Neutrophil (primary cell): ENCODE results near the gene MALL.
"Not testable (repeated sequence)": the region's sequence is repeated elsewhere in the genome, so short reads cannot be mapped to it uniquely, and the experiment has no call there.

Source experiments
- H3K27ac ChIP-seq: fragments of 200-600 bp; sonication (generic); 2 replicates; pipeline ENCODE4 v1.5.1; 2016; ENCODE audit warnings: mild to moderate bottlenecking, moderate library complexity
- H3K27me3 ChIP-seq: fragments of 200-600 bp; sonication (generic); 2 replicates; pipeline ENCODE4 v1.6.0; 2016; ENCODE audit warnings: mild to moderate bottlenecking
- H3K36me3 ChIP-seq: fragments of 200-600 bp; sonication (generic); 2 replicates; pipeline ENCODE4 v1.5.1; 2017
- H3K4me1 ChIP-seq, 2 experiments: fragments of 200-600 bp in 1 of 2; sonication (generic) in 1 of 2; 1 replicate in 1 of 2; 2 replicates in 1 of 2; pipeline versions ENCODE4 v1.5.1 to v1.6.1; 2013 to 2016; ENCODE audit warnings: low read depth in 1 of 2, low read length in 1 of 2, mild to moderate bottlenecking in 1 of 2, moderate library complexity in 1 of 2; ENCODE audit not compliant: control insufficient read depth in 1 of 2, insufficient read depth in 1 of 2
- H3K4me3 ChIP-seq, 2 experiments: fragments of 200-600 bp in 1 of 2; sonication (generic) in 1 of 2; 1 replicate in 1 of 2; 2 replicates in 1 of 2; pipeline ENCODE4 v1.5.1; 2013 to 2016; ENCODE audit warnings: low read depth in 1 of 2, low read length in 1 of 2, mild to moderate bottlenecking in 1 of 2, moderate library complexity in 1 of 2
- H3K9me3 ChIP-seq: fragments of 200-600 bp; sonication (generic); 2 replicates; pipeline ENCODE4 v1.5.1; 2016
- TF ChIP-seq, protein P1 (sequence below): fragments of 200-600 bp; sonication (generic); IDR thresholded peaks from 2 replicates; pipeline ENCODE4 v1.5.1; 2016; ENCODE audit warnings: antibody characterized with exemption

The MALL gene

DNA sequence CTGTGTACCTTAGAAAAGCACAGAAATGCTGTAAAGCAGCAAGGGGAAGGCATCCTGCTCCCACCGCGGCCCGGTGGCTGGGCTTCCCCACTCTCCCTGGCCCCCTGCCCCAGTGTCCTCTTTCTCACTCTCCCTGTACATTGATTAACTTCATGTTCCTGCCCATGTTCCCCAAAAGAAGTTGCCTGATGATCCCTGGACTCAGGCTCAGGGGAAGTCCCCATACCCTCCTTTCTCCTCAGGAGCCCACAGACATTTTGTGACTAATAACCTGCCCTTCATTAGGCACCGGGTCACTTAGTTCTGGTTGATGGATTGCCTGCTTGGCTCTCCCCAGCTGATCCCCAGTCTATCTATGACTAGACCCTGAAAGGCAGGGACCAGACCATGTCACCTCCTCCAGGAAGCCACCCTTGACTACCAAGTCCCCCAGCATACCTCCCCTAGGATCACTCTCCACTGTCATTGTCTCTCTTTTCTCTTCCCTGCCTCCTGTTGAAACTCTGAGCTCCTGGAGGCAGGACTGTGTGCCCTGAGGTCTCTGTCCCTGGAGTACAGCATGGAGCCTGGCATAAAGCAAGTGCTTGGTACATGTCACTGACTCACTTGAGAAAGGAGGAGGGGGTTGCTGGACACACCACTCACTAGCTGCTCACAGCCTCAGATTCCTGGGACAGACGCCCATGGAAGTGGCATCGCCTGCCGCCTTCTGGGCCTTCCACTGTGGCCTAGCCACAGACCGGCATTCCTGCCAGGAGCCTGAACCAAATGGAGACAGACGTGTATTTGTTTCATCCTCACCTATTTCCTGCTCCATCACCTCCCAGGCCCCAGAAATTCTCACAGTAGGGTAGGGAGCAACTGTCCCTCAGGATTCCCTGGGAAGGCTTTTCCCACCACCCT, 13.5 kb downstream of the MALL start:
- H3K4me3 ChIP-seq = no peak overlapping the region
- no peak overlapping the region for H3K27ac ChIP-seq
- no peaks in the 10 kb centered on the region for H3K36me3 ChIP-seq

DNA sequence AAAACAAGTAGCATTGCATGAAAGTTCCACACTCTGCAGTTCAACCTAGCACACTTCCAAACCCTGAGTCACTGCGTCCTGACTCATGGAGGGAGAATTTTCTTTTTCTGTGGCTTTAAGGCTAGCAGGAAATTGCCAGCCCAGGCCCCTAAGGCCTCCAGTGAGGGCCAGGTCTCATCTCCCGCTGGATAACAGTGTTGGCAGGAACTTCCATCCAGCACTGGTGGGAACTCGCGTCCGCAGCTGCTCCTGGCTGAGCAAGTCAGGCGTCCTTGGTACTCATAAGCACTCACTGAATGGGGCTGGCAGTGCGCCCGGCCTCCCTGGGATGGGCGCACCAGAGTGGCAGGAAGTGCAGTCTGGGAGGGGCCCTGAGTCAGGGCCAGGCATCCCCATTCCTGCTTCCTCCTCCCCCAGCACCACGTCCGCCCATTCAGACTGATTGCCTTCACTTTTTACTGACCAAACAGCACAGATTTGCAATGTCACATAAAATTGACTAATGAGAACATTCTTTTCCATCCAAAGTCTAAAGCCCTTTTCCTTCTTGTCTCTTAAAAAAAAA, 14.3 kb downstream of the MALL start:
- Histone ChIP-seq H3K4me1 (no peaks in the 10 kb centered on the region), H3K36me3 (no peaks in the 10 kb centered on the region), H3K9me3 (no peaks in the 10 kb centered on the region), H3K27ac (no peak overlapping the region), H3K27me3 (peaks cover 12% of the 10 kb centered on the region), H3K4me3 (no peak overlapping the region)
- TF ChIP-seq, protein P1, sequence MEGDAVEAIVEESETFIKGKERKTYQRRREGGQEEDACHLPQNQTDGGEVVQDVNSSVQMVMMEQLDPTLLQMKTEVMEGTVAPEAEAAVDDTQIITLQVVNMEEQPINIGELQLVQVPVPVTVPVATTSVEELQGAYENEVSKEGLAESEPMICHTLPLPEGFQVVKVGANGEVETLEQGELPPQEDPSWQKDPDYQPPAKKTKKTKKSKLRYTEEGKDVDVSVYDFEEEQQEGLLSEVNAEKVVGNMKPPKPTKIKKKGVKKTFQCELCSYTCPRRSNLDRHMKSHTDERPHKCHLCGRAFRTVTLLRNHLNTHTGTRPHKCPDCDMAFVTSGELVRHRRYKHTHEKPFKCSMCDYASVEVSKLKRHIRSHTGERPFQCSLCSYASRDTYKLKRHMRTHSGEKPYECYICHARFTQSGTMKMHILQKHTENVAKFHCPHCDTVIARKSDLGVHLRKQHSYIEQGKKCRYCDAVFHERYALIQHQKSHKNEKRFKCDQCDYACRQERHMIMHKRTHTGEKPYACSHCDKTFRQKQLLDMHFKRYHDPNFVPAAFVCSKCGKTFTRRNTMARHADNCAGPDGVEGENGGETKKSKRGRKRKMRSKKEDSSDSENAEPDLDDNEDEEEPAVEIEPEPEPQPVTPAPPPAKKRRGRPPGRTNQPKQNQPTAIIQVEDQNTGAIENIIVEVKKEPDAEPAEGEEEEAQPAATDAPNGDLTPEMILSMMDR = no peak

More for the DNA sequence above, 13.5 kb downstream of the MALL start:
- TF ChIP-seq, protein P1 = no peak
- no peaks in the 10 kb centered on the region for H3K4me1 ChIP-seq
- peaks cover 19% of the 10 kb centered on the region for H3K27me3 ChIP-seq
- H3K9me3 ChIP-seq = no peaks in the 10 kb centered on the region

- H3K36me3 ChIP-seq, H3K9me3 ChIP-seq, H3K4me3 ChIP-seq, H3K4me1 ChIP-seq, H3K27ac ChIP-seq, H3K27me3 ChIP-seq: not testable (repeated sequence)
These were observed 14.7 kb downstream of the MALL start for GRCh38 chr2:110100880-110101279.

DNA sequence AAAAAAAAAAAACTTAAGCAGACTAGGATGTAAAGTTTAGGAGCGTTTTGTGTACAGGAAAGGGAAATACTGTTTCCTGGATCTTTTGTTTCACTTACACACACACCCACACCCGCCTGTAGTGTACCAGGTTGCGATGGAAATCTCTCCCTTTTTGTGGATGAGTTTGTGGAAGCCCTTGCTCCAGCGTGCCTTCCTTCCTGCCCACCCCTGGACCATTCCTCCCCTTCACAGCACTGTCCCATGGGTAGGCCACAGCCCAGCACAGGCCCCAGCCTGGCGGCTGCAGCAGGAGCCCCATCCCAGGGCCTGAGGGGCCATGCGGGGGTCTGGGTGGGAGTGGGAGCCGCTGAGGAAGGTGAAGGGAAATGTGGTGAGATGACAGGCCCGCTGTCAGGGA, 15.1 kb downstream of the MALL start:
- H3K27ac ChIP-seq = no peak overlapping the region

GRCh38 chr2:110099471-110100225, 16.0 kb downstream of the MALL start:
- Histone ChIP-seq H3K27ac (no peak overlapping the region), H3K4me1 (no peaks in the 10 kb centered on the region), H3K36me3 (no peaks in the 10 kb centered on the region), H3K9me3 (no peaks in the 10 kb centered on the region), H3K4me3 (no peak overlapping the region), H3K27me3 (peaks cover 4% of the 10 kb centered on the region)
- TF ChIP-seq, protein P1 = no peak

More for the DNA sequence above, 15.1 kb downstream of the MALL start:
- Histone ChIP-seq H3K36me3 (no peaks in the 10 kb centered on the region), H3K4me3 (no peak overlapping the region), H3K4me1 (no peaks in the 10 kb centered on the region), H3K9me3 (no peaks in the 10 kb centered on the region), H3K27me3 (peaks cover 4% of the 10 kb centered on the region)
- TF ChIP-seq, protein P1 = no peak
